Kidney (tissue), 14 donors: ENCODE measurements around the gene ZNF730. TPM values are rescaled to one million over a fixed set of nuclear protein-coding genes. Genes with fewer than 3 reads are reported as not detected.

Source experiments
- DNase-seq, 5 donors: peaks; one replicate each; pipeline ENCODE4 v3.0.0-alpha.2; 2013 to 2020
- FAIRE-seq: peaks from 2 replicates; lab custom pipeline; 2012; peaks lifted over from hg19 to GRCh38; lab: Jason Lieb, UNC
- H3K27ac ChIP-seq, 2 donors: one replicate each; pipeline ENCODE4 v1.7.0; 2013; ENCODE audit warnings: low read depth in 2 of 2, low read length in 2 of 2, inconsistent platforms in 1 of 2
- H3K27me3 ChIP-seq: one replicate; pipeline ENCODE4 v1.7.1; 2013; ENCODE audit warnings: low read length, inconsistent platforms; ENCODE audit not compliant: control insufficient read depth, insufficient read depth
- H3K36me3 ChIP-seq, 3 donors: one replicate each; pipeline versions ENCODE4 v1.7.0 to v1.7.1; 2013; ENCODE audit warnings: low read length in 3 of 3, control low read depth in 1 of 3, inconsistent platforms in 1 of 3; ENCODE audit not compliant: insufficient read depth in 3 of 3, control insufficient read depth in 2 of 3
- H3K4me1 ChIP-seq, 3 donors: one replicate each; pipeline versions ENCODE4 v1.7.0 to v1.7.1; 2013; ENCODE audit warnings: low read length in 3 of 3, inconsistent platforms in 1 of 3, low read depth in 1 of 3; ENCODE audit not compliant: control insufficient read depth in 2 of 3, insufficient read depth in 2 of 3
- H3K4me3 ChIP-seq, 3 donors: one replicate each; pipeline versions ENCODE4 v1.7.0 to v1.8.1; 2013; ENCODE audit warnings: low read length in 3 of 3, control low read depth in 1 of 3, inconsistent platforms in 1 of 3
- H3K9ac ChIP-seq, 3 donors: one replicate each; pipeline versions ENCODE4 v1.7.0 to v1.7.1; 2013; ENCODE audit warnings: low read length in 3 of 3, control low read depth in 1 of 3, inconsistent platforms in 1 of 3
- H3K9me3 ChIP-seq, 3 donors: one replicate each; pipeline versions ENCODE4 v1.7.0 to v1.7.1; 2013; ENCODE audit warnings: low read length in 3 of 3, control low read depth in 1 of 3, inconsistent platforms in 1 of 3; ENCODE audit not compliant: control insufficient read depth in 2 of 3, insufficient read depth in 1 of 3
- intact Hi-C: fragments of 100-400 bp; cut with DNase I; formaldehyde crosslinking; loops from one replicate; pipeline ENCODE4 v1.11.1; 2022
- polyA plus RNA-seq: library from polyadenylated mRNA; stranded (reverse); fragments of 350-450 nt; fragmentation: Illumina TruSeq; extraction: RNeasy Lipid Tissue Mini Kit (QIAGEN cat#74804); gene quantifications from one replicate; pipeline ENCODE4 v1.2.3, GENCODE V29; 2014; ENCODE audit warnings: low read depth, low replicate concordance; ENCODE audit not compliant: insufficient read depth
- total RNA-seq: library from RNA; stranded (reverse); fragmentation: NEBNext Ultra II Directional; extraction: Animal tissue kit (Norgen Biotek cat#: 25700); gene quantifications from one replicate; pipeline ENCODE4 v1.2.1, GENCODE V29; 2021
- TF ChIP-seq, protein P1 (sequence below): IDR thresholded peaks from 3 replicates; pipeline ENCODE4 v1.5.1; 2012; ENCODE audit warnings: mild to moderate bottlenecking, moderate library complexity, borderline replicate concordance; ENCODE audit not compliant: insufficient read depth; ENCODE audit errors: extremely low read depth
- donor health status: control.
- donor health status: control.
- donor health status: control.
- donor health status: control.
- donor health status: control.
- donor health status: DM: yes; HTN: yes; CAD: no.
- donor health status: Normal renal cell carcinoma (clear cell type).

ZNF730 gene
- total and polyA plus RNA-seq, 2 donors from 2014 or later, result 0.60 TPM; not detected in 1

DNA sequence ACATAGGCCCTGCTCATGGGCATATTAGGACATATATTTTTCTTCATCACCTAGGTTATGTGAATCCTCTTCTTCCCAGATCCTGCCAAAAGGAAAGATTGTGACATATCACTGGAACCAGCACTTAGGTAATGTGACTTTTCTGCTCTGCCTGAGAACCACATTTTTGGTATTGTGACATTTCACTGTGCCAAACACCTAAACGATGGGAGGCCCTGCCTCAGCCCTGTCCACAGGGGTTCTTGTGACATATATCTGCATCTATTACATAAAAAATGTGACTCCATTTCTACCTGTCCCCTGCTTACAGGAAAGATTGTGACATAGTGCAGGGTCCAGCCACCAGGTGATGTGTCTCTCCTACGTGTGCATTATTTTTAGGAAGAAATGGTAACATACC is 18.5 kb upstream of the ZNF730 start:
- peaks cover 0 to 10% (median 0%) of the 10 kb centered on the region in 3 donors for H3K36me3 ChIP-seq
- no peaks in the 10 kb centered on the region for H3K27me3 ChIP-seq
- FAIRE-seq (no peak), DNase-seq (no peak)
- no peak overlapping the region for H3K4me3 ChIP-seq
- no peak overlapping the region for H3K27ac ChIP-seq
- H3K9ac ChIP-seq, result no peak overlapping the region
- TF ChIP-seq, protein P1, sequence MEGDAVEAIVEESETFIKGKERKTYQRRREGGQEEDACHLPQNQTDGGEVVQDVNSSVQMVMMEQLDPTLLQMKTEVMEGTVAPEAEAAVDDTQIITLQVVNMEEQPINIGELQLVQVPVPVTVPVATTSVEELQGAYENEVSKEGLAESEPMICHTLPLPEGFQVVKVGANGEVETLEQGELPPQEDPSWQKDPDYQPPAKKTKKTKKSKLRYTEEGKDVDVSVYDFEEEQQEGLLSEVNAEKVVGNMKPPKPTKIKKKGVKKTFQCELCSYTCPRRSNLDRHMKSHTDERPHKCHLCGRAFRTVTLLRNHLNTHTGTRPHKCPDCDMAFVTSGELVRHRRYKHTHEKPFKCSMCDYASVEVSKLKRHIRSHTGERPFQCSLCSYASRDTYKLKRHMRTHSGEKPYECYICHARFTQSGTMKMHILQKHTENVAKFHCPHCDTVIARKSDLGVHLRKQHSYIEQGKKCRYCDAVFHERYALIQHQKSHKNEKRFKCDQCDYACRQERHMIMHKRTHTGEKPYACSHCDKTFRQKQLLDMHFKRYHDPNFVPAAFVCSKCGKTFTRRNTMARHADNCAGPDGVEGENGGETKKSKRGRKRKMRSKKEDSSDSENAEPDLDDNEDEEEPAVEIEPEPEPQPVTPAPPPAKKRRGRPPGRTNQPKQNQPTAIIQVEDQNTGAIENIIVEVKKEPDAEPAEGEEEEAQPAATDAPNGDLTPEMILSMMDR, result no peak
- intact Hi-C loops, result no loop called here
- no peaks in the 10 kb centered on the region for H3K4me1 ChIP-seq
- peaks cover 0 to 4% (median 0%) of the 10 kb centered on the region in 3 donors for H3K9me3 ChIP-seq

DNA sequence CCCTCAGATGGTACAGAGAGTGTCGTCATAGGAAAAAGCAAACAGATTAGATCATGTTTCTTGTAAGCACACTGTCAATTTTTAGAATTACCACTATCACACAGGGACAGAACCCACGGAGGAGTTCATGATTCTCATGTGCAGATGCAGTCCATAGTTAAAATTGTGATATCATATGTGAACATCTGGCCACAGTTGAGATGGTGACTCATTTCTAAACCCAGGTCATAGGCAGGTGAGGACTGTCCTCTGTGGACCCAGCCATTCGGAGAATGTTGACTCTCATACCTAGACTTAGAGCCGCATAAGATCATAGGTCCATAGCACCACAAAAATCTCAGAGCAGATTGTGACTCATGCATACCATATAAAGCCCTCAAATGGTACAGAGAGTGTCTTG is 17.8 kb upstream of the ZNF730 start:
- Histone ChIP-seq H3K4me3 (no peak overlapping the region), H3K4me1 (no peaks in the 10 kb centered on the region), H3K36me3 (peaks cover 0 to 10% (median 0%) of the 10 kb centered on the region in 3 donors), H3K9ac (no peak overlapping the region), H3K27me3 (no peaks in the 10 kb centered on the region), H3K27ac (no peak overlapping the region), H3K9me3 (peaks cover 0 to 4% (median 0%) of the 10 kb centered on the region in 3 donors)
- intact Hi-C loops, result no loop called here
- DNase-seq, result no peak
- TF ChIP-seq, protein P1, result no peak
- FAIRE-seq, result no peak

DNA sequence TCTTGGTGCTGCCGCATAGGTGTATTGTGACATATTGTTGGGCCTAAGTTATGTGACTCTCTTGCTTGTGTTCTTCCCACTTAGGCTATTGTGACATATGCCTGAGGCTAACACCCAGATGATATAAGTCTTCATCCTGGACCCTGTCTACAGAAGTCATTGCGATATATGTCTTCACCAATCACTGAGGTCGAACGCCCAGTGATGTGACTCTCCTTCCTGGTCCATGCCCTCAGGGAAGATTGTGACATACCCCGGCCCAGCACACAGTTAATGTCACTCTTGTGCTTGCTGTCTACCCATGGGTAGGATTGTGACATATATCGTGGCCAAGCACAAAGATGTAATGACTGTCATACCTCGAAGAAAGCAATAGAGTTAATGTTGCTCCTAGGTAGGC is 16.9 kb upstream of the ZNF730 start:
- peaks cover 0 to 9% (median 0%) of the 10 kb centered on the region in 3 donors for H3K36me3 ChIP-seq
- peaks cover 0 to 4% (median 0%) of the 10 kb centered on the region in 3 donors for H3K9me3 ChIP-seq
- no peak overlapping the region for H3K9ac ChIP-seq
- no peaks in the 10 kb centered on the region for H3K27me3 ChIP-seq
- FAIRE-seq, result no peak
- intact Hi-C loops, result no loop called here
- DNase-seq, result no peak
- TF ChIP-seq, protein P1, result no peak
- H3K4me3 ChIP-seq, result no peak overlapping the region
- no peak overlapping the region for H3K27ac ChIP-seq
- H3K4me1 ChIP-seq, result no peaks in the 10 kb centered on the region

DNA sequence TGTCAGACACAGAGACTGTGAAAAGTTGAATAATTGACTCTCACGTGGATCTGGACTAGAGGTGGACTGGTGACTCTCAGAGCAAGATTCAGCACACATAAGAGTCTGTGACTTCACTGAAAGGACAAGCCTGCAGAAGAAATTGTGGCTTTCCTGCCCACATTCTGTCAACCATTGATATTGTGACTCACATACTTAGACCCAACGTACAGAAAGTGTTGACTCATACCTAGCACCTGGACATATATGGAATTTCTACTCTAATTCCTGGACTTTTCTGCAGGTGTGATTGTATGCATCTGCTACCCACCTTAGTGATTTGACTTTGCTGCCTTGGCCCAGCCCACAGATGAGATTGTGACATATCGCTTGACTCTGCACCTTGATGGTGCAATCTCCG is 15.6 kb upstream of the ZNF730 start:
- intact Hi-C loops, result no loop called here
- no peak for FAIRE-seq

More for the DNA sequence above, 15.6 kb upstream of the ZNF730 start:
- Histone ChIP-seq H3K9ac (no peak overlapping the region), H3K27me3 (no peaks in the 10 kb centered on the region), H3K4me3 (no peak overlapping the region), H3K9me3 (peaks cover 0 to 4% (median 0%) of the 10 kb centered on the region in 3 donors), H3K36me3 (peaks cover 0 to 4% (median 0%) of the 10 kb centered on the region in 3 donors), H3K27ac (no peak overlapping the region), H3K4me1 (no peaks in the 10 kb centered on the region)
- no peak for DNase-seq
- TF ChIP-seq, protein P1, result no peak
